ENCODE results near the gene MIGA2.

The MIGA2 gene

GRCh38 chr9:129037767-129038098 lies 1.3 kb downstream of the MIGA2 start:
- DNase-seq = no peak

- no peak for DNase-seq
Observed at GRCh38 chr9:129038109-129038852, 1.9 kb downstream of the MIGA2 start.

- no peak for DNase-seq
Observed at GRCh38 chr9:129040113-129040643, 3.8 kb downstream of the MIGA2 start.

GRCh38 chr9:129042016-129042415 lies 5.6 kb downstream of the MIGA2 start:
- no peak for DNase-seq

GRCh38 chr9:129052592-129052991 lies 16.2 kb downstream of the MIGA2 start:
- peak in 1 of 2 experiments; percentile 5 for DNase-seq

- DNase-seq = no peak
Observed at GRCh38 chr9:129053020-129053419, 16.6 kb downstream of the MIGA2 start.

- DNase-seq = no peak
Observed at GRCh38 chr9:129054163-129054851, 17.9 kb downstream of the MIGA2 start.

- no peak for DNase-seq
Observed at GRCh38 chr9:129058965-129059795, 22.8 kb downstream of the MIGA2 start.

- DNase-seq = no peak
Observed at GRCh38 chr9:129059796-129060785, 23.7 kb downstream of the MIGA2 start.

- no peak for DNase-seq
Observed at GRCh38 chr9:129060991-129061390, 24.6 kb downstream of the MIGA2 start.

- no peak for DNase-seq
Observed at GRCh38 chr9:129063061-129063460, 26.6 kb downstream of the MIGA2 start.

GRCh38 chr9:129064499-129064908 lies 28.1 kb downstream of the MIGA2 start:
- DNase-seq = no peak

GRCh38 chr9:129068110-129068509 lies 31.7 kb downstream of the MIGA2 start:
- DNase-seq = no peak

GRCh38 chr9:129068990-129069861 lies 32.8 kb downstream of the MIGA2 start:
- DNase-seq = no peak

- DNase-seq = no peak
Observed at GRCh38 chr9:129069862-129070641, 33.6 kb downstream of the MIGA2 start.

GRCh38 chr9:129070696-129071525 lies 34.5 kb downstream of the MIGA2 start:
- no peak for DNase-seq

GRCh38 chr9:129071526-129072126 lies 35.2 kb downstream of the MIGA2 start:
- DNase-seq = no peak

GRCh38 chr9:129072171-129072570 lies 35.7 kb downstream of the MIGA2 start:
- no peak for DNase-seq

GRCh38 chr9:129073404-129073803 lies 37.0 kb downstream of the MIGA2 start:
- DNase-seq = no peak
